Astrocyte (in vitro differentiated cells and primary cell): ENCODE measurements around the gene THSD8. TPM values are rescaled to one million over a fixed set of nuclear protein-coding genes. Genes with fewer than 3 reads are reported as not detected.

ENCODE experiments used
- DNase-seq: peaks from one replicate; pipeline ENCODE4 v3.0.0-alpha.2; 2010; ENCODE audit warnings: low read depth
- FAIRE-seq: peaks from 2 replicates; lab custom pipeline; 2011; peaks lifted over from hg19 to GRCh38; lab: Jason Lieb, UNC
- H2AFZ ChIP-seq: 2 replicates; pipeline ENCODE4 v1.6.0; 2012; ENCODE audit warnings: low read depth, low read length, inconsistent platforms
- H3K27ac ChIP-seq: 2 replicates; pipeline ENCODE4 v1.5.1; 2011; ENCODE audit warnings: low read depth, low read length, inconsistent platforms
- H3K27me3 ChIP-seq: 2 replicates; pipeline ENCODE4 v1.6.0; 2011; ENCODE audit warnings: low read length, inconsistent platforms; ENCODE audit not compliant: insufficient read depth
- H3K36me3 ChIP-seq: 2 replicates; pipeline ENCODE4 v1.5.1; 2011; ENCODE audit warnings: low read length, inconsistent platforms; ENCODE audit not compliant: insufficient read depth
- H3K4me1 ChIP-seq: 2 replicates; pipeline ENCODE4 v1.5.1; 2011; ENCODE audit warnings: low read length, inconsistent platforms; ENCODE audit not compliant: insufficient read depth
- H3K4me2 ChIP-seq: 2 replicates; pipeline ENCODE4 v1.6.0; 2012; ENCODE audit warnings: low read length, inconsistent platforms
- H3K4me3 ChIP-seq: 2 replicates; pipeline ENCODE4 v1.5.1; 2011; ENCODE audit warnings: low read depth, mild to moderate bottlenecking, low read length, inconsistent platforms; ENCODE audit not compliant: insufficient read depth
- H3K79me2 ChIP-seq: 2 replicates; pipeline ENCODE4 v1.6.0; 2012; ENCODE audit warnings: mild to moderate bottlenecking, low read length, inconsistent platforms; ENCODE audit not compliant: insufficient read depth
- H3K9ac ChIP-seq: 2 replicates; pipeline ENCODE4 v1.6.0; 2012; ENCODE audit warnings: mild to moderate bottlenecking, low read length, inconsistent platforms
- H3K9me3 ChIP-seq: 2 replicates; pipeline ENCODE4 v1.5.1; 2012; ENCODE audit warnings: low read depth, mild to moderate bottlenecking, low read length, inconsistent platforms; ENCODE audit not compliant: insufficient read depth
- H4K20me1 ChIP-seq: 2 replicates; pipeline ENCODE4 v1.6.0; 2012; ENCODE audit warnings: low read length, inconsistent platforms; ENCODE audit not compliant: insufficient read depth
- H3K27ac Mint-ChIP-seq: one replicate; pipeline ENCODE4 v1.8.0; 2021; ENCODE audit warnings: mild to moderate bottlenecking, mixed read lengths; ENCODE audit not compliant: unreplicated experiment
- H3K27me3 Mint-ChIP-seq: one replicate; pipeline ENCODE4 v1.8.0; 2021; ENCODE audit warnings: low read depth, mixed read lengths; ENCODE audit not compliant: unreplicated experiment
- H3K36me3 Mint-ChIP-seq: one replicate; pipeline ENCODE4 v1.8.0; 2021; ENCODE audit warnings: low read depth, mixed read lengths; ENCODE audit not compliant: unreplicated experiment
- H3K4me1 Mint-ChIP-seq: one replicate; pipeline ENCODE4 v1.8.0; 2021; ENCODE audit warnings: low read depth, mixed read lengths; ENCODE audit not compliant: unreplicated experiment
- H3K4me3 Mint-ChIP-seq: one replicate; pipeline ENCODE4 v1.8.0; 2021; ENCODE audit warnings: mild to moderate bottlenecking, moderate library complexity, mixed read lengths; ENCODE audit not compliant: unreplicated experiment
- H3K9me3 Mint-ChIP-seq: one replicate; pipeline ENCODE4 v1.8.0; 2021; ENCODE audit warnings: mild to moderate bottlenecking, mixed read lengths; ENCODE audit not compliant: unreplicated experiment
- EZH2 ChIP-seq: IDR thresholded peaks from 2 replicates; pipeline ENCODE4 v1.6.1; 2012; ENCODE audit warnings: mild to moderate bottlenecking, low read length, inconsistent platforms; ENCODE audit not compliant: insufficient read depth
- total RNA-seq: library from RNA; stranded (reverse); gene quantifications from 2 replicates; pipeline ENCODE4 v1.2.1, GENCODE V29; 2021
- TF ChIP-seq, protein P1 (sequence below): IDR thresholded peaks from 2 replicates; pipeline ENCODE4 v1.5.1; 2011; ENCODE audit warnings: low read depth, mild to moderate bottlenecking, inconsistent platforms, low read length, moderate library complexity; ENCODE audit not compliant: insufficient read depth

Gene THSD8
- total RNA-seq, 1 donor from 2014 or later, result 3.6 TPM

DNA sequence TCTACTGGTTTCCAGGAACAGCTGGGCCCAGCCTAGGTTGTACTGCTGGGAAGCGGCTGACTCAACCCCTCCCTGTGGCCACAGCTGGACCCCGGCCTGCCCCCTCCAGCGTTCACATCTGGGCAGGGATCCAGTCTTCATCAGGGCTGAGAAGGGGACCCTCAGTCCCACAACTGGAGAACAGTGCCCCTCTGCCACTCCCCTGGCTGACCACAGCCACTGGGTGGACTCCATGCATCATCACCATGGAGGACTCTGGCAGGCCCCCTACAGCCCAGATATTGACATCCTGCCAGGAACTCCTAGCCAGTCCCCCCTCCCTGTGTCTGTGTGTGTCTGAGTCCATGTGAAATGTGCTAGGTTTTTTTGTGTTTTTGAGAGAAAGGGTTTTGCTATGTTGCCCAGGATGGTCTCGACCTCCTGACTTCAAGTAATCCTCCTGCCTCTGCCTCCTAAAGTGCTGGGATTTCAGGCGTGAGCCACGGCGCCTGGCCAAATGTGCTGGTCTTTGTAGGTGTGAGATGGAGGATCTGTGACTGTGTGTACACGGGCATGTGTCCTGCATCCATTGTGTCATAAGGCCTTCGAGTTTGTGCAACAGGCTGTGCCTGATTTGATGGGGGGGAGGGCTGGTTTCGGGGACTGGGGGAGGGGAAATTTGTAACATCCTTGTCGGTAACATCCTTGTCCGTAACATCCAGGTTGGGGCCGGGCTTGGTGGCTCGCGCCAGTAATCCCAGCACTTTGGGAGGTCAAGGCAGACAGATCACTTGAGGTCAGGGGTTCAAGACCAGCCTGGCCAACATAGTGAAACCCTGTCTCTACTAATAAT, 22.5 kb upstream of the THSD8 start:
- Histone ChIP-seq H3K9me3 (no peaks in the 10 kb centered on the region), H3K4me1 (peaks cover 51% of the 10 kb centered on the region), H3K36me3 (no peaks in the 10 kb centered on the region), H3K79me2 (no peaks in the 10 kb centered on the region), H3K27ac (peak overlapping the region; percentile 89), H3K4me2 (peak overlapping the region; percentile 89), H4K20me1 (no peaks in the 10 kb centered on the region), H3K27me3 (no peaks in the 10 kb centered on the region), H2AFZ (peak overlapping the region; percentile 88), H3K9ac (peak overlapping the region; percentile 84), H3K4me3 (peak overlapping the region; percentile 68)
- Mint-ChIP-seq H3K36me3 (peaks cover 2% of the 10 kb centered on the region), H3K27ac (peak overlapping the region; percentile 95), H3K27me3 (no peaks in the 10 kb centered on the region), H3K9me3 (no peaks in the 10 kb centered on the region), H3K4me1 (peaks cover 21% of the 10 kb centered on the region), H3K4me3 (peak overlapping the region; percentile 85)
- no peak for FAIRE-seq
- no peak for TF ChIP-seq EZH2
- TF ChIP-seq, protein P1, sequence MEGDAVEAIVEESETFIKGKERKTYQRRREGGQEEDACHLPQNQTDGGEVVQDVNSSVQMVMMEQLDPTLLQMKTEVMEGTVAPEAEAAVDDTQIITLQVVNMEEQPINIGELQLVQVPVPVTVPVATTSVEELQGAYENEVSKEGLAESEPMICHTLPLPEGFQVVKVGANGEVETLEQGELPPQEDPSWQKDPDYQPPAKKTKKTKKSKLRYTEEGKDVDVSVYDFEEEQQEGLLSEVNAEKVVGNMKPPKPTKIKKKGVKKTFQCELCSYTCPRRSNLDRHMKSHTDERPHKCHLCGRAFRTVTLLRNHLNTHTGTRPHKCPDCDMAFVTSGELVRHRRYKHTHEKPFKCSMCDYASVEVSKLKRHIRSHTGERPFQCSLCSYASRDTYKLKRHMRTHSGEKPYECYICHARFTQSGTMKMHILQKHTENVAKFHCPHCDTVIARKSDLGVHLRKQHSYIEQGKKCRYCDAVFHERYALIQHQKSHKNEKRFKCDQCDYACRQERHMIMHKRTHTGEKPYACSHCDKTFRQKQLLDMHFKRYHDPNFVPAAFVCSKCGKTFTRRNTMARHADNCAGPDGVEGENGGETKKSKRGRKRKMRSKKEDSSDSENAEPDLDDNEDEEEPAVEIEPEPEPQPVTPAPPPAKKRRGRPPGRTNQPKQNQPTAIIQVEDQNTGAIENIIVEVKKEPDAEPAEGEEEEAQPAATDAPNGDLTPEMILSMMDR, result no peak
- peak; percentile 77 for DNase-seq

DNA sequence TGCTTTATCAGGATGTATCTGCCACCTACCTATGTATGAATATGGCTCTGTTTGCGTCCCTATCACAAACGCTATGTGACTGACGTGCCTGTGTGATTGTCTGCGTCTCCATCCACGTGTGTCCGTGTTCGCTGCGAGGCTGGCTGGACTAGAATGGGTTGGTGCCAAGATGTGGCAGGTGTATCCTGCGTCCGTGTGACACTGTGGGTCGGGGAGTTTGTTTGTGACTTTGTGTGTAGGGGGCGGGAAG, 19.8 kb upstream of the THSD8 start:
- H3K4me3 Mint-ChIP-seq, result peak overlapping the region; percentile 76
- Histone ChIP-seq H2AFZ (peak overlapping the region; percentile 79), H3K9me3 (no peaks in the 10 kb centered on the region), H3K36me3 (no peaks in the 10 kb centered on the region), H3K4me2 (peak overlapping the region; percentile 94), H3K27me3 (no peaks in the 10 kb centered on the region), H3K4me3 (peak overlapping the region; percentile 59), H3K4me1 (peaks cover 60% of the 10 kb centered on the region), H3K27ac (peak overlapping the region; percentile 81), H3K79me2 (no peaks in the 10 kb centered on the region), H4K20me1 (no peaks in the 10 kb centered on the region), H3K9ac (peak overlapping the region; percentile 83)
- no peaks in the 10 kb centered on the region for H3K27me3 Mint-ChIP-seq
- no peaks in the 10 kb centered on the region for H3K36me3 Mint-ChIP-seq
- peaks cover 21% of the 10 kb centered on the region for H3K4me1 Mint-ChIP-seq
- TF ChIP-seq, protein P1, result no peak
- no peak for TF ChIP-seq EZH2
- no peak for DNase-seq
- peak overlapping the region; percentile 94 for H3K27ac Mint-ChIP-seq
- H3K9me3 Mint-ChIP-seq, result no peaks in the 10 kb centered on the region
- no peak for FAIRE-seq
